HG03135 (cell line): ENCODE results near the gene REC8.

ENCODE experiments used
- ATAC-seq: cut with Tn5 transposase; IDR thresholded peaks from one replicate; pipeline ENCODE4 v1.9.1; 2021; ENCODE audit warnings: mild to moderate bottlenecking, moderate library complexity; ENCODE audit not compliant: unreplicated experiment

Gene REC8

GRCh38 chr14:24171422-24172260 is at the start of gene REC8:
Gene REC8 (plus strand): TSS chr14:24172080. CDS start chr14:24172553, 473 bp downstream.
- peak; percentile 85 for ATAC-seq

GRCh38 chr14:24122416-24122815 is 49.5 kb upstream of the REC8 start:
- no peak for ATAC-seq

GRCh38 chr14:24122898-24123297 is 49.0 kb upstream of the REC8 start:
- no peak for ATAC-seq

DNA sequence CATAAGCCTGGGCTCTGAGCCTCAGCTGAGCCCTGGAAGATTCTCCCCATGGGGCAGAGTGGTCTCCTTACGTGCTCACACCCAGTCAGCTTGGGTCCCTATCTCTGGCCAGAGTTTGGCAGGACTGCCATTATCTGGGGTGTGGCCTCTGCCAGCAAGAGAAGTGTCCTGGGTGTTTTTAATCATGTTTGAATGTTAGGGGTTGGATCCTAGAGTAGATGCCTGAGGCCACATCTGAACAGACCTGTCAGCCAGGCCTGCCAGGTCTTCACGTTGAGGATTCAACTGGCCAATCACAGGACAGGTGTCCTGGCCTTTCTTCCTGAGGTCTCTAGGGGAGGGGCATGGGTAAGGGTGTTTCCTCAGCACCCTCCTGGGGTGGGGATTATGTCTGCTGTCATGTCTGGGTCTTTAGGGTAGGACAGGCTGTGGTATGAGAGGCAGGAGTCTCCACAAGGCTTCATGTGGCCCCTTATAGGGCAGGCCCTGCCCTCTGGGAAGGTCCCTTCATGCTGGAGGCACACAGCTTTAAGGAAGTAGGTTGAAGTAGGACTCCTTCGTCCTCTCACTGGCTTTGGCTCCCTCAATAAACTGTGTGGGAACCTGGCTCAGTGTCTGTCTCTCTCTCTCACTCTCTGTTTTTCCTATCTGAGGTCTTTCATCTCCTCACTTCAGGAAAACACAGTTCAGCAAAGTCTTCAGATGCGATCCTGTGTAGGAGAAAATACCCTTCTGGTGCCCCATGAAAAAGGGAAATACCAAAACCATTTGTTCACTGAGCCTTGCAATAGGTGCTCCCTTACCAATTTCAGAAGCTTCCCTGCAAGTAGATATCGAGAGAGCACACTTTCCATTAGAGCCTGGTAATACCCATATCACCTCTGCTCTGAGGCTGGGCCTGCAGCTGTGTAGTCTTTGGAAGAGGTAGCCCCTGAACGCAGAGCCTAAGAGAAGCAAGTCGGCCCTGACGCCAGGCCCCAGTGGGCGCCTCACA is 48.2 kb upstream of the REC8 start:
- no peak for ATAC-seq

- ATAC-seq: no peak
These were observed 44.9 kb upstream of the REC8 start for GRCh38 chr14:24126939-24127338.

DNA sequence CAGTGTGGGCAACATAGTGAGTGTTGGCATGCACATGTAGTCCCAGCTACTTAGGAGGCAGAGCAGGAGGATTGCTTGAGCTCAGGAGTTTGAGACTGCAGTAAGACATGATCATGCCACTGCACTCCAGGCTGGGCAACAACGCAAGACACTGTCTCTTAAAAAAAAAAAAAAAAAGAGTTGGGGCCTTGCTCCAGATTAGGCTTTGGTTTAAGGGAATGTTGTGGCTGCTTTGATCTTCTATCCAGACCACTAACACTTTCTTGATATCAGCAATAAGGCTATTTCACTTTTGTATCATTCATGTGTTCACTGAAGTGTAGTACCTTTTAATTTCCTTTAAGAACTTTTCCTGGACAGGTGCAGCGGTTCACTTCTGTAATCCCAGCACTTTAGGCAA is 44.2 kb upstream of the REC8 start:
- no peak for ATAC-seq

- ATAC-seq: no peak
These were observed 42.4 kb upstream of the REC8 start for GRCh38 chr14:24129410-24129998.

GRCh38 chr14:24130380-24130716 is 41.5 kb upstream of the REC8 start, which contains the start of gene FITM1:
Gene FITM1 (plus strand): TSS chr14:24130659. CDS start chr14:24131564, 905 bp downstream.
- ATAC-seq: no peak

GRCh38 chr14:24130717-24131548 is 40.9 kb upstream of the REC8 start:
- ATAC-seq: no peak

DNA sequence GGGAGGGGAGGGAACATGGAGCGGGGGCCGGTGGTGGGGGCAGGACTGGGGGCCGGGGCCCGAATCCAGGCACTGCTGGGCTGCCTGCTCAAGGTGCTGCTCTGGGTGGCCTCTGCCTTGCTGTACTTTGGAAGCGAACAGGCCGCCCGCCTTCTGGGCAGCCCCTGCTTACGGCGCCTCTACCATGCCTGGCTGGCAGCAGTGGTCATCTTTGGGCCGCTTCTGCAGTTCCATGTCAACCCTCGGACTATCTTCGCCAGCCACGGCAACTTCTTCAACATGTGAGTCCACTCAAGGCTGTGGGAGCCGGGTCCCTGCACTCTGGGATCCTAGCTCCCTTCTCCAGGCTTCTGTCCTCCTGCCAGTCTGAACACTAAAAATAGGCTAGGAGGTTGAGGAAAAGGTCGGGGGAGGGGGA is 40.3 kb upstream of the REC8 start:
- no peak for ATAC-seq

GRCh38 chr14:24132061-24132685 is 39.7 kb upstream of the REC8 start:
- ATAC-seq: no peak

- ATAC-seq: no peak
These were observed 38.9 kb upstream of the REC8 start for GRCh38 chr14:24132976-24133375.

DNA sequence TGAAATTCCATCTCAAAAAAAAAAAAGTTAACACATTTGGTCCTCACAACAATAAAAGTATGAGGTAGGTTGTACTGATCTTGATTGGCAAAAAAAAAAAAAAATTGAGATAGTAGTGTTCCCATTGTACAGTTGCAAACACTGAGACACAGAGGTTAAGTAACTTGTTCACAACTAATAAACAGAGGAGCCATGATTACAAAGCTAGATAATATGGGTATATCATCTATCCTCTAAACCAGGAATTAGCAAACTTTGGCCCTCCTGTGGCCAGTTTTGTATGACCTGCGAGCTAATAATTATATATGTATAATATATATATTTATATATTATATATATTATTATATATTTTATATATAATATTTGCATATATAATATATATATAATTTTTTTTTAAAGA is 38.1 kb upstream of the REC8 start:
- ATAC-seq: no peak

DNA sequence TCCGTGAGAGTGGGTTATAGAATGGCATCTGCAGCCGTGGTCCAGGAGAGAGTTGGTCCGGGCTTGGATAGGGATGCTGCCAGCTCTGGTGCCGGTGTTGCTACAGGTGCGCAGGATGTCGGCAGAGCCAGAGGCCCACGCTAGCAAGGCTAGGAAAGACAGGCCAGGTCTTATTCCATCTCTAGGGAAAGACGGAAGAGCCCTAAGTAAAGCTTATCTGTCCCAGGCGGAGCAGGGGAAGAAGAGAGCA is 36.4 kb upstream of the REC8 start:
- ATAC-seq: no peak

GRCh38 chr14:24135834-24136683 is 35.8 kb upstream of the REC8 start, which contains the start of gene PSME1:
Gene PSME1 (plus strand): TSS chr14:24136194. CDS start chr14:24136263, 69 bp downstream.
- ATAC-seq: peak; percentile 87

DNA sequence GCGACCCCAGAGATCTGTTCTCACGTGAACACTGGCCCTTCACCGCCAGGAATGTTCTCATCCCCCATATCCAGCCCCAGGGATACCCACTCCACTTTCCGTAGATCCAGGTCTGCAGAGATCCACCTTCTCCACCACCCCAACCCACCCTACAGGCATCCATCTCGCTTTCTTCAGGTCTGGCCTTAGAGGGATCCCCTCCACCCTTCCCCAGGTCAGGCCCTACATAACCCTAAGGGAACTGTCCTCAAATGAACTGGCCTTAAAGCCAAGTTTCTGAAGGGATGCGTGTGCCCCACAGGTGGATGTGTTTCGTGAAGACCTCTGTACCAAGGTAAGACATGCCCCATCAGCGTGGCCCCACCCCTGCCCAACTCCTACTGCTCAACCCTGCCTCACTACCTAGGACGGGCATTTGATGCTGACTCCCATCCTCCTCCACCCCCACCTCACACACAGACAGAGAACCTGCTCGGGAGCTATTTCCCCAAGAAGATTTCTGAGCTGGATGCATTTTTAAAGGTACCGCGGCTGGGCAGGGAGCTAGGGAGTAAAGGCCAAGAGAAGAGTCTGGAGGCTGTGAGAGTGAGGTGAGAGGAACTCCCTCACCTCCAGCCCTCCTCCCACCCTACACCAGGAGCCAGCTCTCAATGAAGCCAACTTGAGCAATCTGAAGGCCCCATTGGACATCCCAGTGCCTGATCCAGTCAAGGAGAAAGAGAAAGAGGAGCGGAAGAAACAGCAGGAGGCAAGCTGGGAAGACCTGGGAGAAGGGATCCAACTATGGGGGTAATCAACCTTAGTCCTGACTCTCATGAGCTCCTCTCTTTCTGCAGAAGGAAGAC is 35.0 kb upstream of the REC8 start:
- no peak for ATAC-seq

- no peak for ATAC-seq
These were observed 34.1 kb upstream of the REC8 start for GRCh38 chr14:24137529-24138395.
